AG09309 (cell line): ENCODE results near the gene HINT3.

Source experiments
- DNase-seq: peaks from one replicate; pipeline ENCODE4 v3.0.0-alpha.2; 2010; ENCODE audit warnings: low read depth
- H3K4me3 ChIP-seq: 2 replicates; pipeline ENCODE4 v1.5.1; 2011; ENCODE audit warnings: mild to moderate bottlenecking, low read depth, low read length, moderate library complexity; ENCODE audit not compliant: control insufficient read depth
- TF ChIP-seq, protein P1 (sequence below): IDR thresholded peaks from 2 replicates; pipeline ENCODE4 v1.5.1; 2011; ENCODE audit warnings: mild to moderate bottlenecking, low read depth, low read length, inconsistent platforms; ENCODE audit not compliant: insufficient read depth, control insufficient read depth; ENCODE audit errors: missing control alignments

HINT3 gene

DNA sequence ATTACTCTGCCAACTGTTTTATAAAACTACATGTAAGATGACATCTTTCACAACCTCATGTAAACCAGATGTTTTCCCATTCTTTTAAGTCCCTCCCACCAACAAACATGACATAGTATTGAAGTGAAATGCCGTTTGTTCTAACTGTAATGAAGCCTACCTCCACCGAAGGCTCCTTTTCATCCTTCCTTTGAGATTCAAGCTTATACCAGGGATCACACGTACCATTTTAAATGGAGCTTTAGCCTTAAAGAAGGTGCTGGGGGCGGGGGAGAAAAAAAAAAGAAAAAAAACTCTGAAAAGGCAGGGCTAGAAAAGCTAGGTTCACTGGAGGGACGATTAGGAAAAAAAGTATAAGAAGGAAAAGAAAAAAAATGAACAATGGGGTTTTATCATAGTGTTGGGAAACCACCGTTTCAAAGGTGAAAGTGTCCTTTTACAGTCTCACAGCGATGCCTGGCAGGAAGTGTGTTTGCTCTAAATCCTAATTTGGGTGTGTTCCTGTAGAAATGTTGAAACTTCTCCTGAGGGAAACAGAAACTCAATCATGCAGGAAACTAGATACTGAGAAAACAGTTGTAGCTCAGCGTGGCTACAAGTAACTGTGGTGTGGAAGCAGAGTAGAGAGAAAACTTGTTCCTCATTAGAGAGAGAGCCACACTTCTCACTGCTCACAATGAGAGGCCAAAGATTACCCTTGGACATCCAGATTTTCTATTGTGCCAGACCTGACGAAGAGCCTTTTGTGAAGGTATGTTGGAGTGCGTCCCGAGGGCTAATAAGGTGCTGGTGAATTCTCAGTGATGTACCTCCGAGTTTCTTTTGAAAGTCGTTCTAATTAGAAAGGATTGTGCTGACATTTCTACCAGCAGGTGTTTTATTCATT lies 37.6 kb upstream of the HINT3 start:
- no peak overlapping the region for H3K4me3 ChIP-seq
- DNase-seq, result peak; percentile 70
- TF ChIP-seq, protein P1, sequence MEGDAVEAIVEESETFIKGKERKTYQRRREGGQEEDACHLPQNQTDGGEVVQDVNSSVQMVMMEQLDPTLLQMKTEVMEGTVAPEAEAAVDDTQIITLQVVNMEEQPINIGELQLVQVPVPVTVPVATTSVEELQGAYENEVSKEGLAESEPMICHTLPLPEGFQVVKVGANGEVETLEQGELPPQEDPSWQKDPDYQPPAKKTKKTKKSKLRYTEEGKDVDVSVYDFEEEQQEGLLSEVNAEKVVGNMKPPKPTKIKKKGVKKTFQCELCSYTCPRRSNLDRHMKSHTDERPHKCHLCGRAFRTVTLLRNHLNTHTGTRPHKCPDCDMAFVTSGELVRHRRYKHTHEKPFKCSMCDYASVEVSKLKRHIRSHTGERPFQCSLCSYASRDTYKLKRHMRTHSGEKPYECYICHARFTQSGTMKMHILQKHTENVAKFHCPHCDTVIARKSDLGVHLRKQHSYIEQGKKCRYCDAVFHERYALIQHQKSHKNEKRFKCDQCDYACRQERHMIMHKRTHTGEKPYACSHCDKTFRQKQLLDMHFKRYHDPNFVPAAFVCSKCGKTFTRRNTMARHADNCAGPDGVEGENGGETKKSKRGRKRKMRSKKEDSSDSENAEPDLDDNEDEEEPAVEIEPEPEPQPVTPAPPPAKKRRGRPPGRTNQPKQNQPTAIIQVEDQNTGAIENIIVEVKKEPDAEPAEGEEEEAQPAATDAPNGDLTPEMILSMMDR, result no peak

DNA sequence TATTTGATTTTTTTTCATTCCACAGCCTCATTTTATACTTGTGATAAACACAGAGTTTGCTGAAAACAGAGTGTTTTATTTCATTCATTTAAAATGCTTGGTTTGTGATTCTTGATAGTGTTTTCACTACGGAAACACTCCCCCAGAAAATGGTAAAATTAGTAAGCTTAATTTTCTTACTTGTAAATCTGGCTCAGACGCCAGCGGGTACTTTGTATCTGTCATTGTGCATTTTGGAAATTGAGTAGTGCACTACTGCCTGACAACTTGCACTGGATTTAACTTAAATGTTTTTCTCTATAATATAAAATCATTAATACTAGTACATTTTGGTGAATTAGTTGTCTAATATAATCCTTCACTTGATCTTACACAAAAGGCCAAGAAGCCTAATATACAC lies 37.0 kb upstream of the HINT3 start:
- TF ChIP-seq, protein P1, result no peak
- H3K4me3 ChIP-seq, result no peak overlapping the region
- DNase-seq, result no peak

DNA sequence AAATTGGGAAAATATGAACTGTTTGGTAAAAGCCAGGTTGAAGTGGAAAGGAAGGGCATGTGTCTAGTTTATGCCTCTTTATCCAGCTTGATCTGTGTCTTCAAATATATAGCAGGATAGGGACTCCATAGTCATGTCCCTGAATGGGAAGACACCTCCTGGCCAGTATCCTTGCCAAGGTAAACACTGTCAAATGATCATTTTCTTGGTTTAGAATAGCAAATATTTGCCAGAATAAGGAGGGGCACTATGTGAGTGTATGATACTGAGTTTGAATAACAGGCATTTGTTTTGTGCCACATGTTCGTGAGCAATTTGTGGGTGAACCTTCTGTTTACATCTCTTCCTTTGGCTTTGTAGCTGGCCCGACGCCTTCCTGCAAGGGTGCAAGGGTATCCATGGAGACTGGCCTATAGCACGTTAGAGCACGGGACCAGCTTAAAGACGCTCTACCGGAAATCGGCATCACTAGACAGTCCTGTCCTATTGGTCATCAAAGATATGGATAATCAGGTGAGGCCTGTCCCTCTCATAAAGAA lies 34.2 kb upstream of the HINT3 start:
- no peak overlapping the region for H3K4me3 ChIP-seq
- TF ChIP-seq, protein P1, result no peak
- DNase-seq, result no peak

DNA sequence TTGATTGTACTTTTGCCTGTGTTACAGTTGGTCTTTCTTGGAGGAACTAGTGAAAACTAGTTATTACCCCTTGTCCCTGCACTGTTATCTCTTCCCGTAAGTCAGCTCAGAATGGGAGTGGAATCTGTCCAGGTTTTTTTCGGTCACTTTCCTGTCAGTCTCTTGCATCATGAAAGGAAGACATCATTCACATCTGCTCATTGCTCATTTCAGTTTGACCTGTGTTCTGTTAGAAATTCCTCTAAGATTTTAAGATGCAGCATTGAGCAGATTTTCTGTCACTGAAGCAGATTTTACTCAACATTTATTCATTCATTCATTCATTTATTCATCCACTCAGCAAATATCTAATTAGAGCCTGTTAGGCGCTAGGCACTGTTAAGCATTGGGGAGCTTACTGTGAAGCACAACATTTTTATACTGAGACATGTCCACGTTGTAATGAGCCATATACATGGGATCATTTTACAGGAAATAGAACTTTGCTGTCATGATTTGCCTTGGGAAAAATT lies 33.1 kb upstream of the HINT3 start:
- TF ChIP-seq, protein P1, result no peak
- no peak for DNase-seq
- no peak overlapping the region for H3K4me3 ChIP-seq

DNA sequence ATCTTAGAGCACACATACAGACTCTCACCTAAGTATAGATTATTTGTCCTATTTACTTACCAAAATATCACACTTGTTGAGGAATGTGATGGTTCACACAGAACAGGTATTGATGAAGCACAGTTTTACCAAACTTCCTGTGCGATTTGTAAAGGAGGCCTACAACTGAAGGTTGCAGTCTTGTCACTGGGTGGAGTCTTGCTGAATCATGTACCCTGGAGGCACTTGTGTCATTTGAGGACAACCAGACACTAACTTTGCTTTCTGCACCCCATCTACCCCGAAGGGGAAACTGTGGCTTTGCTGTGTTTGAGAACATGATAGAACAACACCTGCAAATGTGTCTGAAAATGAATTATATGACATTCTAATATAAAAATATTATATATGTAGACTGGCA lies 32.4 kb upstream of the HINT3 start:
- no peak overlapping the region for H3K4me3 ChIP-seq
- TF ChIP-seq, protein P1, result no peak
- no peak for DNase-seq

DNA sequence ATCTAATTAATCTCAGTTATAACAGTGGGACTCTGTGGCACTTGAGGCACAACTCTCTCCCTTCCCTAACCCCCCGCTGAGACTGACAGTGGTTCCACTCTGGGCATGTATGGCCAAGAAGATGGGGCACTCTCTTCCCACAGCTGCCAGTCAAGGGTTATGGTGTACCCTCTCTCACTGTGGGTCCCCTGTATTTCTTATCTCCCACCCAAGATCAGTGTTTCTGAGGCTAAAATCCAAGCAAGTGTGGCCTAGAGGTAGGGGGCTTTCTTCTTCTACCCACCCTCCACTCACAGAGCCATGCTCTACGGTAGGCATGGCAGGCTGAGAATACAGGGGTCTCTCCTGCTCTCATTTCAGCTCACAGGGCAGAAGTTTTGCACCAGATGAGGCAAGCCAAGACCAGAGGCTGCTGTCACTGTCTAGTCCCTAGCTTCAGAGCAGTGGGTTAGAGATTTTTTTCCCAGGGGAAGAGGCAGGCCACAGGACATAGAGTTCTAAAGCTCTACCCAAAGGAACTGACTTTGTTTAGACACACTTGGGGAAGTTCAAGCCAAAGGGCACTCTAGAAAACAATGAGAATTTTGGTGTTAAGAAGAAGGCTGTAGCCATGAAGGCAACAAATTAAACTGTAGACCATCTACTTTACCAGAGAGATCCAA lies 31.7 kb upstream of the HINT3 start:
- TF ChIP-seq, protein P1, result no peak
- no peak for DNase-seq
- no peak overlapping the region for H3K4me3 ChIP-seq
